ENCODE measurements around the gene EPHA6. TPM values are rescaled to one million over a fixed set of nuclear protein-coding genes. Genes with fewer than 3 reads are reported as not detected.

EPHA6 gene
- total and polyA plus RNA-seq, 10 of the 15 experiments (the other 5 are each of a cell fraction or from before 2014, with no cell fraction given), result not detected

DNA sequence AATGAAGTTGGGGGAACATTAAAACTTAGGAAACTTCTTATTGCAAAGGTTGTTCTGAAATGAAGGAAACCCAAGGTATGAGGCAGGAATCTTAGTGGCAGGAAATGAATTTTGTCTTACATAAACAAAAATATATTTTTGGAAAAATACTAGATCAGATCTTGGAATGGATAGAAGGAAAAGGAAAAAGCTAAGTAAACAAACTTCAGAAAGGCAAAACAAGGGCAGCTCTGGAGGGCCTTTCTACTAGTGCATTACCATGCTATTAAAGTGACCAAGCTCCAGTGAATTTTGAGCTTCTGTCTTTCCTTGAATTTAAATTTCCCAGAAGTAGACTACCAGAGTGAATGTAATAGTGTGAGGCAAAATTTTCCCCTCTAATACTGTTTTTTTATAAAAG is 963.8 kb downstream of the EPHA6 start (continued):
- no peak for TF ChIP-seq ZBTB40 (IDR thresholded peaks at IDR 0.05; ENCODE audit: borderline replicate concordance)

DNA sequence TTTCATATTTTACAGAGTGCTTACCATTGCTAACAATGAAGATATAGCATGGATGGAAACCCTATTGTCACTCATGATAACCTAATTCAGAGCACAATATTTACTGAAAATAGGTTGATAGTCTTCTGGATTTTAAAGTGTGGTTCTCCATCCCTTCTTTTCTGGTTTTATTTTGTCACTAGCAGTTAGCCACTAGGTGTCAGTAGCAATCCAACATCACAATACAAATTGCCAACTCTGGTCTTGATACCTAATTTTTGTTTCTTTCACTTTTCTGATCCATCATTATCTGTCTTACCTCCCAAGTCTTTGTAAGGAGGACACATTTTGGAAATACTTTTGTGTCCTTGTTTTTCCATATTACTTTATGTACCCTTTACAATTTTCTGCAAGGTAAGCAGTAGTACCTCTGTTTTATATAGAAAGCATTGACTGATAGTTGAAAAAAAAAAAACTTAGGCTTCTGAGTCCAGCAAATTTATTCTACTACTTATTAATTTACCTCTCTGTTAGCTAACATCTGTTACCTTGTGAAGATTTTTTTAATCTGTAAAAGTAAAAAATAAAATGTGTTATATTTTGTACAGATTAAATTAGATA is 979.1 kb downstream of the EPHA6 start:
- FAIRE-seq, result peak; percentile 92
- ChIA-PET RAD21 (ENCODE audit: unreplicated experiment) (interaction anchor here (1.1 to 4.4 kb wide), 2 partner anchors 24 to 229 kb away, joined by 3 to 40 read pairs; no protein-coding TSS in a partner anchor), POLR2A (interaction anchor here (2.6 kb wide), 1 partner anchor 228 kb away, joined by 6 read pairs; no protein-coding TSS in a partner anchor), CTCF (interaction anchor here (1.2 to 5.6 kb wide), 3 partner anchors 11 to 229 kb away, joined by 6 to 153 read pairs (median 7); no protein-coding TSS in a partner anchor), SMC1A (ENCODE audit: uncharacterized antibody, unreplicated experiment) (interaction anchor here (0.6 to 4.8 kb wide), 4 partner anchors 161 to 246 kb away, joined by 3 to 50 read pairs (median 3); no protein-coding TSS in a partner anchor)
- Histone ChIP-seq H2AFZ (ENCODE audit: control insufficient read depth, low read depth, low read length) (no peak overlapping the region), H3K4me3 (no peak overlapping the region), H3K4me2 (ENCODE audit: control insufficient read depth, insufficient read depth) (no peak overlapping the region), H3K9ac (ENCODE audit: control insufficient read depth, insufficient read depth, low read length) (no peak overlapping the region), H3K36me3 (ENCODE audit: control insufficient read depth in 2 of 2, insufficient read depth in 2 of 2, low read length in 1 of 2) (no peaks in the 10 kb centered on the region), H3K27me3 (replicated peaks in 1 of 2; ENCODE audit: control insufficient read depth in 2 of 2, insufficient read depth in 2 of 2, low read length in 1 of 2) (no peaks in the 10 kb centered on the region), H3K27ac (ENCODE audit: control insufficient read depth, insufficient read depth) (no peak overlapping the region), H3K9me3 (replicated peaks; ENCODE audit: control insufficient read depth, insufficient read depth, low read length) (no peaks in the 10 kb centered on the region), H4K20me1 (ENCODE audit: control insufficient read depth, insufficient read depth) (no peaks in the 10 kb centered on the region), H3K79me2 (ENCODE audit: control insufficient read depth, insufficient read depth, low read length) (no peaks in the 10 kb centered on the region), H3K4me1 (ENCODE audit: control insufficient read depth, insufficient read depth, low read length) (no peaks in the 10 kb centered on the region)
- peak; percentile 4 for DNase-seq (ENCODE audit: low read depth, low spot score)
- ATAC-seq, result peak; percentile 74
- BruUV-seq (replicated peaks), result no TSS peak
- intact Hi-C loops (cut with micrococcal nuclease; ENCODE audit: unreplicated experiment), result loop anchor here (1.0 to 10.0 kb wide), 3 partner anchors 159 to 541 kb away; no protein-coding TSS in a partner anchor
- in situ Hi-C loops (cut with MboI), result loop anchor here (5.0 to 10.0 kb wide), 2 partner anchors 229 to 541 kb away; no protein-coding TSS in a partner anchor
- TF ChIP-seq PBX3 (IDR thresholded peaks at IDR 0.05; ENCODE audit: insufficient replicate concordance, low read depth, low read length) (no peak), HCFC1 (IDR thresholded peaks at IDR 0.05; ENCODE audit: low read length) (no peak), NRF1 (conservative IDR thresholded peaks at IDR 0.05; ENCODE audit: low read depth, low read length) (no peak), FOXM1 (IDR thresholded peaks at IDR 0.05; ENCODE audit: low read depth, low read length) (peak; percentile 42; the same call in 1 of the 2 replicates), IRF4 (IDR thresholded peaks at IDR 0.05; ENCODE audit: low read depth, low read length) (no peak), CREM (IDR thresholded peaks at IDR 0.05; ENCODE audit: low read depth) (no peak), MTA2 (IDR thresholded peaks at IDR 0.05; ENCODE audit: low read depth) (no peak), PML (IDR thresholded peaks at IDR 0.05; ENCODE audit: low read length) (no peak)
- TF ChIP-seq, protein P1, sequence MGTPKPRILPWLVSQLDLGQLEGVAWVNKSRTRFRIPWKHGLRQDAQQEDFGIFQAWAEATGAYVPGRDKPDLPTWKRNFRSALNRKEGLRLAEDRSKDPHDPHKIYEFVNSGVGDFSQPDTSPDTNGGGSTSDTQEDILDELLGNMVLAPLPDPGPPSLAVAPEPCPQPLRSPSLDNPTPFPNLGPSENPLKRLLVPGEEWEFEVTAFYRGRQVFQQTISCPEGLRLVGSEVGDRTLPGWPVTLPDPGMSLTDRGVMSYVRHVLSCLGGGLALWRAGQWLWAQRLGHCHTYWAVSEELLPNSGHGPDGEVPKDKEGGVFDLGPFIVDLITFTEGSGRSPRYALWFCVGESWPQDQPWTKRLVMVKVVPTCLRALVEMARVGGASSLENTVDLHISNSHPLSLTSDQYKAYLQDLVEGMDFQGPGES (IDR thresholded peaks at IDR 0.05), result no peak
- TF ChIP-seq, protein P2, sequence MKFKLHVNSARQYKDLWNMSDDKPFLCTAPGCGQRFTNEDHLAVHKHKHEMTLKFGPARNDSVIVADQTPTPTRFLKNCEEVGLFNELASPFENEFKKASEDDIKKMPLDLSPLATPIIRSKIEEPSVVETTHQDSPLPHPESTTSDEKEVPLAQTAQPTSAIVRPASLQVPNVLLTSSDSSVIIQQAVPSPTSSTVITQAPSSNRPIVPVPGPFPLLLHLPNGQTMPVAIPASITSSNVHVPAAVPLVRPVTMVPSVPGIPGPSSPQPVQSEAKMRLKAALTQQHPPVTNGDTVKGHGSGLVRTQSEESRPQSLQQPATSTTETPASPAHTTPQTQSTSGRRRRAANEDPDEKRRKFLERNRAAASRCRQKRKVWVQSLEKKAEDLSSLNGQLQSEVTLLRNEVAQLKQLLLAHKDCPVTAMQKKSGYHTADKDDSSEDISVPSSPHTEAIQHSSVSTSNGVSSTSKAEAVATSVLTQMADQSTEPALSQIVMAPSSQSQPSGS (IDR thresholded peaks at IDR 0.05; ENCODE audit: low read length), result 0 out of 2 replicates have a peak, but pooled peaks have one; percentile 22

All from GM12878 (cell line).